A673 (cell line): ENCODE data around the gene ZNF230.

Experiments
- CTCF ChIP-seq: fragments of 300-800, 200-600 bp; sonication (generic); conservative IDR thresholded peaks from 2 replicates; pipeline ENCODE4 v1.5.1; 2017; ENCODE audit warnings: low read depth, mild to moderate bottlenecking, antibody characterized with exemption, low read length, moderate library complexity, mixed read lengths
- EZH2 ChIP-seq: fragments of 200-600 bp; sonication (generic); IDR thresholded peaks from 2 replicates; pipeline ENCODE4 v1.6.1; 2017; ENCODE audit warnings: borderline replicate concordance, low read depth, mild to moderate bottlenecking, mixed read lengths, antibody characterized with exemption, low read length; ENCODE audit not compliant: poor library complexity, severe bottlenecking

- no peak for TF ChIP-seq CTCF
- TF ChIP-seq EZH2, result no peak
Measured at GRCh38 chr19:44025217-44025936, 22.6 kb downstream of the ZNF230 start, which contains the start of gene ZNF222.
